ENCODE results near the gene PDE6A.
A peak's percentile ranks its signal among the peaks of the same experiment; 100 is the strongest.
"Not testable (repeated sequence)": the region's sequence is repeated elsewhere in the genome, so short reads cannot be mapped to it uniquely, and the experiment has no call there.

Gene PDE6A

DNA sequence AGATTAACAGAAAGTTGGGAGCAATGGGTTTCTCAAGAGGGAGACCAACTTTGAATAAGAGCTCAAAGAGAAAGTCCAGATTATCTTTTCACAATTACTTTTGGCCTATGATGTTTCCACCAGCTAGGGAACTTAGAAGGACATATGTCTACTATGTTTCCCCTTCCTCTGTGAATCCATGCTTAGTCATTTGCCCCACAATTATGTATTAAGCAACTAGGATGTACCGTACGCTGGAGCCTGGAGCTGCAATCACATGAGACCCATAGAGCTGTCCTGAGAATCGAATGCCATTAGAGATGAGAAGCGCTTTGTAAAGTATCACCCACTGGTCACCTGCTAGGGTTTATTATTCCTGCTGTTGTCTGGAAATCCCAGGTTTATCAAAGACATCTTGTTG, 78.8 kb downstream of the PDE6A start:
- no peak for DNase-seq (ENCODE audit: low read depth in 2 of 2)

DNA sequence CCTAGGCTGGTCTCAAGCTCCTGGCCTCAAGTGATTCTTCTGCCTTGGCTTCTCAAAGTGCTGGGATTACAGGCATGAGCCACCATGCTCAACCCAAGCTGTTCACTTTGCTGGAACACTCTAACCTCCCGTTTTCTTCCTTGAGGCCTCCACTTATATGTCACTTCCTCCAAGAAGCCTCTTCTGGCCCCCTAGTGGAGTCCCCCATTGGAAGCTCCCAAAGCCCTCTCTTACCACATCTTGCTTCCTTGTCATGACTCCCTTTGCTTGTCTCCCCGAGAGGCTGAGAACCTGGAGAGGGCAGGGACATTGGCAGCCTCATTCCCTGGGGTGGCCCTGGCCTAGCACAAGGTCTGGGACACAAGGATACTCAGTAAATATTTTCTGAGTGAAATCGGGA, 80.8 kb downstream of the PDE6A start:
- no peak for DNase-seq (ENCODE audit: low read depth in 2 of 2)

GRCh38 chr5:149863176-149863575, 81.4 kb downstream of the PDE6A start:
- DNase-seq (ENCODE audit: low read depth in 2 of 2): no peak

DNA sequence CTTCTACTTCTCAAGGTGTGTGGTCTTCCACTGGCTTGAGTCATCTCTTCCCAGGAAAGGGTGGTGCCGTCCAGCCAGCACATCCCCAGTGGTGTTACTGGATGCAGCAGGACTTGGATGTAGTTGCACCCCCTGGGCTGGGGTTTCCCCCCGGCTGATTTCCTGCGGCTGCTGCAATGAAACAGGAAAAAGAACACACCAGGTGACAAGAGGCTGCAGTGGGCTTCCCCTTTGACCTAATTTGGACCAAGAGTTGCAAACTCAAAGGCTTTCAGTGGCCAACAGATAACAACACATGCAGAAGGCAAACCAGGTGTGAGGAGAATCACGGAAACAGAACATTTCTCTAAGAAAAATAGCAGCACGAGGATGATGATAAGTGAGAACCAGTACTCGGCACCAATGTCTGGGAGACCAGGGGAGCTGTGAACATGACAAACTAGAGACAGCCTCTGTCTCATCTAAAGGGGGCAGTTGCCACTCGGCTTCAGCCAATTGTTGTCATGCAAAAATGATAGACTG, 83.7 kb downstream of the PDE6A start:
- DNase-seq (ENCODE audit: low read depth in 2 of 2): no peak

GRCh38 chr5:149859746-149860145, 84.8 kb downstream of the PDE6A start:
- DNase-seq (ENCODE audit: low read depth in 2 of 2): no peak

DNA sequence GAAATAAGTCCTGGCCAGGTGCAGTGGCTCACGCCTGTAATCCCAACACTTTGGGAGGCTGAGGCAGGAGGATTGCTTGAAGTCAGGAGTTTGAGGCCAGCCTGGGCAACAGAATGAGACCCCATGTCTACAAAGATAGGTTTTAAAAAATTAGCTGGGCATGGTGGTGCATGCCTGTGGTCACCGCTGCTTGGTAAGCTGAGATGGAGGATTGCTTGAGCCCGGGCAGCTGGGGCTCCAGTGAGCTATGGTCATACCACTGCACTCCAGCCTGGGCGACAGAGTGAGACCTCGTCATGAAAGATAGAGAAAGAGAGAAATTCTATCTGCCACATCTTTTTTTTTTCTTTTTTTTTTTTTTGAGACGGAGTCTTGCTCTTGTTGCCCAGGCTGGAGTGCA, 86.1 kb downstream of the PDE6A start:
- not testable (repeated sequence) for DNase-seq (ENCODE audit: low read depth in 2 of 2)

GRCh38 chr5:149857499-149857898, 87.1 kb downstream of the PDE6A start:
- DNase-seq (ENCODE audit: low read depth in 2 of 2): no peak

DNA sequence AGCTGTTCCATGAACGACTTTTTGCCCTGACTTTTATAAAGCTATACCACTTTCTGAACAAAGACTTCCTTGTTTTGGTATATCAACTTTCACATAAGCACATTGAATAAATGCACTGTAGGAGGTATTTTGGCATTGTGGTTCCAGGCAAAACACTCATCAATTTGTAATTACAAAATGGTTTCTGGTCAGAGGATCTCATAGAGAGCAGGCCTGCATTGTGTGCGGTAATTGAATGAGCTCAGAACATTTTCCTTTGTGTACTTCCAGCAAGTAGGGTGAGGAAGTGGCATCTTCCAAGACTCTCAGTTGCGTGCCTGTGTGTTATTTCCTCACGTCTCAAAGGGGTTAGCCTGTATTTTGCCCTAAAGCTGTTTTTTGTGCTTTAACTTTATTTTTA, 89.2 kb downstream of the PDE6A start:
- DNase-seq (ENCODE audit: low read depth in 2 of 2): no peak

DNA sequence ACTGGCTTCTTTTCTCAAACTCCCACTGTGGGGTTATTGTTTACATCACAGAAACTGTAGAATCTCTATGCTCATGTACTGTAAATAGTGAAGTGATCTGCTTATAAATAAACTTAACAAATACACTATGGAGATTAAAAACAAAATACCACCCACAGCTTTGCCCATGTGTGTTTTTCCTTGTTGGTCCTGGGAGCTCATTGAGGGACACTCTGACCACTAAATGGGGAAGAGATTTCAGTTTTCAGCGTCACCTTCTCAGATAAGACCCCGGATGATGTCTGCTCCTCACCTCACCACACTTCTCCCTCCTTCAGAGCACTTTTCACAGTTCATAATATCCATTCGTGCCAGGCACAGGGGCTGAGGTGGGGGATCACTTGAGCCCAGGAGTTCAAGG, 89.7 kb downstream of the PDE6A start:
- no peak for DNase-seq (ENCODE audit: low read depth in 2 of 2)

DNA sequence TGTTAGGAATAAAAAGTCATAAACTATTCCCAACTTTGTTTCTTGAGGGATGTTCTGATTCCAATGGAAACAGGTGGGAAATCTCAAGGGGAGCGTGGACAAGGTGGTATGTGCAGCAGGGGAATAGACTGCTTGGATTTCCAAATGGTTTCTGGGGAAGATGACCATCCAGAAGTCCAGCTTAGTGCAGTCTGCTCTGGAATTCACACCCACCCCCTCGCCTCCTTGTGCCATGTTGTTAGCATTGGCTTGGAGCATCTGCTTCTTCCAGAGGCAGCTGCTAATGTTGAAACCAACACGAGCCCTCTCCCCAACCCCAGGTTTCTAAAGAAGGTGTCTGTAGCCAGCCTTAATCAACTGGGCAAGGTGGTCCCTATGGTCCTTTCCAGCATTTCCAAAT, 90.9 kb downstream of the PDE6A start:
- DNase-seq (ENCODE audit: low read depth in 2 of 2): no peak

GRCh38 chr5:149853331-149853648, 91.3 kb downstream of the PDE6A start:
- DNase-seq (ENCODE audit: low read depth in 2 of 2): no peak

DNA sequence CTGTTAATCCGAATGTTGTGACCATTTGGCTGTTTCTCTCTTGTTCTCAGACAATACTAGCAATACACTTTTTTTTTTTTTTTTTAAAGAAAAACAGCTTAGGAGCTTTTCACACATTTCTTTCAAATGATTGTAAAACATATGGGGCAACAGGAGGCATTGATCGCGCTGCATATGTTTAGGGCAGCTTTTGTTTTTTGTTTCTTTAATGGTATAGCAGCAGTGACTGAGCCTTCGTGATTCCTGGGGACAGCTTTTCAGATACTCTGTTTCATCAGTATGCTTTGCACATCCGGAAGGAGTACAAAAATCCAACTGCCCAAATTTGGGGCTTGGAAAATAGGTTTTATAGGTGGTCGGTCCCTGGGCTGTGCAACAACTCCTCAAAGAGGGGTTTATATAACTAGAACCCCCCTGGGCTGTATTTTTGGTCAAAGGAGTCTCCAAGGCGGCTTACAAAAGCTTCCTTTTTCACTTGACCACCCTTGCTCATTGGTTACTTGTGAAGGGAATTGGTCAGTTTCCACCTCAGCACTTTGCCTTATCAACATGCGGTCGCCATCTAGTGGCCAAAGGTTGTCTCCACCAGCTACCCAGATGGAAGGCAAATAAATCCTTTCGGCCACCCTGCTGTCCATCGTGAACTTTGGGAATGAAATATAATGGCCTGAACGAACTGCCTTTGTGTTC, 91.8 kb downstream of the PDE6A start:
- peak in 1 of 2 donors; percentile 12 for DNase-seq (ENCODE audit: low read depth in 2 of 2)

GRCh38 chr5:149851211-149851610, 93.4 kb downstream of the PDE6A start:
- no peak for DNase-seq (ENCODE audit: low read depth in 2 of 2)

DNA sequence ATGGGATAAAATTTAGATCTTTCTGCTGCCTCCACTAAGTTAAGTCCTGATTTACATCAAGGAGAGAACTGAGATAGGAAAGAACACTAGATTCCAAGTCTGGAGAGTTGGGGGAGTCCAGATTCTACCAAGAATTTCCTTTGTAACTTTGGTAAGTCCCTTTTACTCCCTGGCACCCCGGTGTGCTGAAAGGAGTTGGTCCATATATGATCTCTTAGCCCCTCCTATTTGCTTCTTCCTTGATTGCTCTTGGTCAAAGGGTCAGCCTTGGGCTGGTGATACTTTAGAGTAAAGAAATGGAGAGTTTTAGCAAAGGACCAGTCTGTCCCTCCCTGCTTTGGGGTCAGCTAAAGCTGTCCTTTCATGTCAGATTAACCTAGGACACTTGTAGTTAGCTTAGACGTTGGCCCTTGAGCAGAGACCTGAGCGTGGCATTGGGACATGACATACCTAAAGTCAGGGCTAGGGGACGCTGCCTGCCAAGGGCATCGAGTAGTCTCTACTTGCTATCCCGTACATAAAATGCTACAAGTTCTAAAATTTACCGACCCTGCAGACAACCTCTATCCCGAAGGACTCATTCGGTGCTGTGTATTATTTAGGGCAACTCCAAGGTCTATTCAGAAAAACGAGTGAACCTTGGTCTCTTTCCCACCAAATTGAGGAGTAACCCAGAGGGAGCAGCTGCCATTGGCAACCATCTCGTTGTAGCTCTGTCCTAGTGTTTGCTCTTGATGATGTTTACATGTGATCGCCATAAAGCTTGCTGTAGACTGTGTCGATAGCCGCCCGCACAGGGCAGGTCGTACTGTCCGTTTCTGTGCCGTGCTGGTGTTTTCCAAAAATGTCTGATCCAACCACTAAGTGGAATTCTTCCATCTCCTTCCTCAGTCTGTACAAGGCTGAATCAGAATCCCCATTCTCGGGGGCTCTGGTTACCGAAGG, 94.4 kb downstream of the PDE6A start:
- no peak for DNase-seq (ENCODE audit: low read depth in 2 of 2)

- DNase-seq (ENCODE audit: low read depth in 2 of 2): no peak
These were observed 95.2 kb downstream of the PDE6A start for GRCh38 chr5:149849280-149849965.

DNA sequence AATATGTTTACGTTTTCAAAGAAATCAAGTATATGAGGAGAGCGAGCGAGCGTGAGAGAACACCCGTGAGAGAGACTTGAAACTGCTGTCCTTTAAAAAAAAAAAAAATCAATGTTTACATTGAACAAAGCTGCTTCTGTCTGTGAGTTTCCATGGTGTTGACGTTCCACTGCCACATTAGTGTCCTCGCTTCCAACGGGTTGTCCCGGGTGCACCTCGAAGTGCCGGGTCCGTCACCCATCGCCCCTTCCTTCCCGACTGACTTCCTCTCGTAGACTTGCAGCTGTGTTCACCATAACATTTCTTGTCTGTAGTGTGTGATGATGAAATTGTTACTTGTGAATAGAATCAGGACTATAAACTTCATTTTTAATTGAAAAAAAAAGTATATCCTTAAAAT, 97.0 kb downstream of the PDE6A start:
- DNase-seq (ENCODE audit: low read depth in 2 of 2): no peak

DNA sequence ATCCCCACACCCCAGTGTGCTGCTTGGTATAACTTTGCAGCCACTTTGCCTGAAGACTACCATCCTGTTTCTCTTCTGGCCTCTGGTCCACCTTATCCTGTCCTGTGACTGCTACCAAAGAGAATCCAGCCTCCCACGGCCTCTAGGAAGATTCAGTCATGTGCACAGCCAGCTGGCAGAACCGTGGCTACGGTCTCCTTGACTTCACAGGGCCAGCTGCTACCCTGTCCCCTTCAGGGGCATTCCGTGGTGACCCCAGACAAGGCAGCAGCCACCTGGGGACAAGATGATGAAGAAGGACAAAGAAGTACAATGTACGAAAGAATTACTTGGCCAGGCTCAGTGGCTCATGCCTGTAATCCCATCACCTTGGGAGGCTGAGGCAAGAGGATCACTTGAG, 98.6 kb downstream of the PDE6A start:
- DNase-seq (ENCODE audit: low read depth in 2 of 2): no peak

- DNase-seq (ENCODE audit: low read depth in 2 of 2): no peak
These were observed 99.0 kb downstream of the PDE6A start for GRCh38 chr5:149845601-149846000.

GRCh38 chr5:149841851-149842793, 102.5 kb downstream of the PDE6A start:
- DNase-seq (ENCODE audit: low read depth in 2 of 2): no peak

GRCh38 chr5:149840226-149840825, 104.3 kb downstream of the PDE6A start:
- DNase-seq (ENCODE audit: low read depth in 2 of 2): no peak

GRCh38 chr5:149839761-149840160, 104.8 kb downstream of the PDE6A start:
- DNase-seq (ENCODE audit: low read depth in 2 of 2): no peak

Data from stimulated activated CD8-positive, alpha-beta memory T cell treated with anti-CD3 and anti-CD28 coated beads, Interleukin-7, amount 100 ng/mL, for 4 hours (primary cell).